NCI-H128 (cell line): ENCODE data around the gene FGF22.
"Not testable (repeated sequence)": the region's sequence is repeated elsewhere in the genome, so short reads cannot be mapped to it uniquely, and the experiment has no call there.

ENCODE experiments used
- DNase-seq: peaks from one replicate; lab custom pipeline; 2025; ENCODE audit not compliant: unreplicated experiment; lab: John Stamatoyannopoulos, UW

FGF22 gene

DNA sequence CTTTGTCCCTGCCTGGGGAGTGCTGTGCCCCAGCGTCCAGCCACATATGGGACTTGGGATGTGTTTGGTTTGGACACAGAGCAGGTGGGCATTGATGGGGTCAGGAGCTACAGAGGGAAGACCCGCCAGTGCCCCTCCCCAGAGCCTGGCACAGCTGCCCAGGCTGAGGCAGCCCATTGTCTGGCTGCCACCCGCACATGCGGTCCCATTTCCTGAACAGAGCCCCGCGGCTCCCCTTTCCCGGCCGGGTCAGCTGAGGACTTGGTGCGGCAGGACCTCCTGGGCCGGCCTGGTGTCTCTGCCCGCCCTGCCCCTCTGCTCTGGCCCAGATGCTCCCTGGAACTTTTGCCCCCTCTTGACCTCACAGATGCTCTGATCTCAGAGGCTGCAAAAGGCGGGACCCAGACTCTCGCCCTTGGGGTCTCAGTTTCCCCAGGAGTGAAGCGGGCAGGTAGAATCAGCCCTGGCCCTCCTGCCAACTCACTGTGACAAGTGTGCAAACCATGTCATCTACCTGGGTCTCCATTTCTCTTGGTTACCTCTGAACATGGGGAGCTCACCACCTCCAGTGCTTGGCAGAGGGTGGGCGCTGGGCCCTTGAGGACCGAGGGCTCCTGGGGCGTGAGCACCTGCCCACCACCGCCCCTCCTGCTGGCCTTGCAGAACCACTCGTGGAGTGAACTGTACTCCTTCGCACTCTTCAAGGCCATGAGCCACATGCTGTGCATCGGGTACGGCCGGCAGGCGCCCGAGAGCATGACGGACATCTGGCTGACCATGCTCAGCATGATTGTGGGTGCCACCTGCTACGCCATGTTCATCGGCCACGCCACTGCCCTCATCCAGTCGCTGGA is 32.2 kb upstream of the FGF22 start:
- DNase-seq, result no peak

DNA sequence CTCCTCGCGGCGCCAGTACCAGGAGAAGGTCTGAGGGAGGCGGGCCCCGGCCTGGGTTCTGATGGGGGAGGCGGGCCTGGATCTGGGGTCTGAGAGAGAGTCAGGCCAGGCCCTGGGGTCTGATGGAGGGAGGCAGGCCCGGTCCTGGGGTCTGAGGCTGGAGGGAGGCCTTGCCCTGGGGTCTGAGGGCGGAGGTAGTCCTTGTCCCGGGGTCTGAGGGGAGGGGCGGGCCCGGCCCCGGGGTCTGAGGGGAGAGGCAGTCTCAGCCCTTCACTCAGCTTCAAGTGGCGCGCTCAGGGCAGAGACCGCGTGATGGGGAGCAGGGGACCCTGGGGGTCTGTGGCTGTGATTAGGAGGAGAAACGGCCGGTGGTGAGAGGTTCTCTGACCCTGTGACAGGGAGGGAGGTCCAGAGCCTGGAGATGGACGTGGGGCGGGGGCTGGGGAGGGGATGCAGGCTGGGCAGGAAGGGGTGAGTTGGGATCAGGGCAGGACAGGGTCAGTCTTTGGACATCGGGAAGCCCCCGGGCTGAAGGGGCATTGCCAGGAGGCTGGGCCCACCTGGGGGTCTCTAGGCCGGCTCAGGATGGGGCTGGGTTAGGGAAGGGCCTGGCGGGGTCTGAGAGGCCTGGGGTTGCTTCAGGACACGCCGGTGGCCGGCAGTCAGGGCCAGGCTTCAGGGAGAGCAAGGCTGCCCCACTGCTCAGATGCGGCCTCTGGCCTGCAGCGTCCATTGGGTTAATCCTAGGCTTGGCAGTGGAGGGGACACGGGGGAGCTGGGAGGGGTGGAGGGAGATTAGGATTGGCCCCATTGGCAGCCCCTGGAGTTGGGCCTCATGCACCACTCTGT is 31.3 kb upstream of the FGF22 start:
- DNase-seq, result no peak

DNA sequence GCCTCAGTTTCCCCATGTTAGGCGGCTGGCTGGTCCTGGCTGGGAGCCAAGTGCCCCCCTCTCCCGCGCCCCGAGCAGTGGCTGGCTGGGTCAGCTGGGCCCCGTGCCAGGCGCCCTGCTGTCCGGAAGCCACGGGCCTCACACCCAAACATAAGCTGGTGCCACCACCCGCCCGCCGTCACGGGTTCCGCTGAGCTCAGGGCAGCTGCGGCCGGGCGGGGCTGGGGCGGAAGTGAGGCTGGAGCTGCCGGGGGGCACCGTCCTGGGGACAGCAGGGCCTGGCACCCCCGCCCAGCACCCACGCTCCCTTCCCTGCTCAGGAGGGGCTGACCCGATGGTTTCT is 30.7 kb upstream of the FGF22 start:
- no peak for DNase-seq

DNA sequence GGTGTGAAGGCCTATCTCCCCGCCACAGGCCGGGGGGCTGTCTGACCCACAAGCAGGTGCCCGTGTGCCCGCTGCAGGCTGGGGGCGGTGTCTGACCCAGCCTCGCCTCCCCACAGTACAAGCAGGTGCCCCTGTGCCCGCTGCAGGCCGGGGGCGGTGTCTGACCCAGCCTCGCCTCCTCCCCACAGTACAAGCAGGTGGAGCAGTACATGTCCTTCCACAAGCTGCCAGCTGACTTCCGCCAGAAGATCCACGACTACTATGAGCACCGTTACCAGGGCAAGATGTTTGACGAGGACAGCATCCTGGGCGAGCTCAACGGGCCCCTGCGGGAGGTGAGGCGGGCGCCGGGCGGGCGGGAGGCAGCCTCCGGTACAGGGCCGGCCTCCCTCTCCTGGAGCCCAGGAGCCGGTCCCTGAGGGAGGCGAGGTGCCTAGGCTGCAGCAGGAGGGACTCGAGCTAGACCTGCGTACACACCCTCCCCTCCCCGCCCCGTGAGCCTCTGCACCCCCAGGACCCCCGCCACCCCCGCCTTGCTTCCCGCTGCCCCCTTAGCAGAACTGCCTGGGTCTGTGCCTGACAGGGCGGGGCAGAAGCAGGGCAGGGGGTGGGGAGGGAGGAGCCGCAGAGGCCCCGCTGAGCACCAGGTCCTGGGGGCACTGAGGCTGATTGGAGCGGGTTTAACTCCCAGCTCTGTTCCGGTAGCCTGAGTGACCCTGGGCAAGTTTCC is 29.4 kb upstream of the FGF22 start:
- no peak for DNase-seq

DNA sequence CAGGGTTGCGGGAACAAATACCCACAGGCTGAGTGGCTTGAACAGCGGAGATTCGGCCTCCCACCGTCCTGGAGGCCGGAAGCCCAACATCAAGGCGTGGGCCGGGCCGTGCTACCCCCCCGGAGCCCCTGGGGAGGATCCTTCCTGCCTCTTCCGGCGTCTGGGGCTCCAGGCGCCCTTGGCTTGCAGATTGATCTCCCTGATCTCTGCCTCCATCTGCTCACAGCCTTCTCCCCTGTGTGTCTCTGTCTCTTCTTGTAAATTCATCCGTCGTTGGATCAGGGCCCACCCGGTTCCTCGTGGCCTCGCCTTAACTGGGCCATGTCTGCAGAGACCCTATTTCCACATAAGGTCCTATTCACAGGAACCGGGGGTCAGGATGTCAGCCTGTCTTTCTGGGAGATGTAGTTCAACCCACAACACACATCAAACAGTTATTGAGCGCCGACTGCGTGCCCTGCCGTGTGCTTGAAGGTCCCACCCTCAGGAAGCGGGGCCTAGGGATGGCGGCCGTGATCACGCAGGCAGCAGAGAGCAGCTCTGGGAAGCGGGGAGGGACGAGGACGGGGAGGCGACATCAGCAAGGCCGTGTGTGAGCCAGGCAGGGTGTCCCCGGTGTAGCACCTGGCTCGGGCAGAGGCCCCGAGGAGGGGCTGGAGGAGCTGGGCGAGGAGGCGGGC is 28.7 kb upstream of the FGF22 start:
- DNase-seq, result no peak

DNA sequence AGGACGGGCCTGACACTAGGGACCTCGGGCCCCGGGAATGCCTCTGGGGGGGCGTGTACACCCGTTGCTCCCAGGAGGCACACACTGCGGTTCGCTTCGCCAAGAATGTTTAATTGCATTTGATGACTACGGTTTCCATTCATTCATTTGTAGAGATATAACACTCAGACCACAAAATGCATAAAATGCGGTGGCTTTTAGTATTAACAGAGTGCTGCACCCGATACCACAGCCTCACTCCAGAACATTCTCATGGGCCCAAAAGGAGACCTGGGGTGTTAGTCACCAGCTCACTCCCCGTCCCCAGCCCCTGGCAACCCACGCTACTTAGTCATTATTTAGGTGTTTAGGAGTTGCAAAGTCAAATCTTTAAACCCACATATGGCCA is 28.2 kb upstream of the FGF22 start:
- no peak for DNase-seq

DNA sequence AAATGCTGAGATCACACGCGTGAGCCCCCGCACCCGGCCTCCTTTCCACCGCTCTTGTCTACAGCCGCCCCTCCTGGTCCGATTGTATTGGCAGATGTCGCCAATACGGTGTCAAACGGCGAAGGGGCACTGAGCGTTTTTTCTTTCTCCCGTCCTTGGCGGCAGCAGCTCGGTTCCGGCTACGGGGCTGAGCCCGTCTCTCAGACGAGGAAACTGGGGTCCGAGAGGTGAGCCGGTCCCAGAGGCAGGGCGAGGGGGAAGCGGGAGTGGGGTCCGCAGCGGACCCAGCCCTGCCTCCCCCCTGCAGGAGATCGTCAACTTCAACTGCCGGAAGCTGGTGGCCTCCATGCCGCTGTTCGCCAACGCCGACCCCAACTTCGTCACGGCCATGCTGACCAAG is 26.7 kb upstream of the FGF22 start:
- DNase-seq, result no peak

DNA sequence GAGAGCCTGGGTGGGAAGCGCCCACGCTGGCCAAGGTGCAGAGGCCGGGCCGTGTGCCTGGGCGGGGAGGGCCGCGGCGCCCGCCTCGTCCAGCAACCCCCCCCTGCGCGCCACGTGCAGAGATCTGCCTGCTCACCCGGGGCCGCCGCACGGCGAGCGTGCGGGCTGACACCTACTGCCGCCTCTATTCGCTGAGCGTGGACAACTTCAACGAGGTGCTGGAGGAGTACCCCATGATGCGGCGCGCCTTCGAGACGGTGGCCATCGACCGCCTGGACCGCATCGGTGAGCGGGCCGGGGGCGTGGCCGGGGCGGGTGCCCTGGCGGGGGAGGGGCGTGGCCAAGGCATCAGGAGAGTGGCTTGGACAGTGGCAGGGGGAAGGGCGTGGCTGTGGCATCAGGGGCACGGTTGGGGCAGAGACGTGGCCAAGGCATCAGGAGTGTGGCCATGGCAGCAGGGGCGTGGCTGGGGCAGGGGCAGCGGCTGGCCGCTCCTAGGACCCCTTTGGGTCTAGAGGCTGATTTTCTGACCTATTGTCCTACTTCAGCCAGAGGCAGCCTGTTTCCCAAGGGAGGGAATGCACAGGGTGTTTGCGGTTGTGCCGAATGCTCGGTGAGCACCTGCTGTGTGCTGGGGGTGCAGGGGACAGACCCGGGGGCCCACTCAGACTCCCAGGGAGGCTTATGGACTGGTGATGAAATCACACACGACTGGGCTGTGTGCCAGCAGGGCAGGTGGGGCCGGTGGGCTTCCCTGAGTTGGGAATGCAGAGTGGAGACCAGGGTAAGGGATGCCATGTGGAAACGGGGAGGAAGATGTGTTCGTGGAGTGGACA is 25.7 kb upstream of the FGF22 start:
- DNase-seq, result no peak

DNA sequence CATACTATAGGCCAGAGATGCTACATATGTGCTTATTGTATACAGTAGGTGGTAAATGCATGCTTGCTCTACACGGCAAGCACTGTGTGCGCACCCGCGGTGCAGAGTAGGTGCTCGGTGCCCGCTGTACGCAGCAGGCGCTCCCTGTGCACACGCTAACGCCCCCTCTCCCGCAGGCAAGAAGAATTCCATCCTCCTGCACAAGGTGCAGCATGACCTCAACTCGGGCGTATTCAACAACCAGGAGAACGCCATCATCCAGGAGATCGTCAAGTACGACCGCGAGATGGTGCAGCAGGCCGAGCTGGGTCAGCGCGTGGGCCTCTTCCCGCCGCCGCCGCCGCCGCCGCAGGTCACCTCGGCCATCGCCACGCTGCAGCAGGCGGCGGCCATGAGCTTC is 24.1 kb upstream of the FGF22 start:
- DNase-seq, result no peak

DNA sequence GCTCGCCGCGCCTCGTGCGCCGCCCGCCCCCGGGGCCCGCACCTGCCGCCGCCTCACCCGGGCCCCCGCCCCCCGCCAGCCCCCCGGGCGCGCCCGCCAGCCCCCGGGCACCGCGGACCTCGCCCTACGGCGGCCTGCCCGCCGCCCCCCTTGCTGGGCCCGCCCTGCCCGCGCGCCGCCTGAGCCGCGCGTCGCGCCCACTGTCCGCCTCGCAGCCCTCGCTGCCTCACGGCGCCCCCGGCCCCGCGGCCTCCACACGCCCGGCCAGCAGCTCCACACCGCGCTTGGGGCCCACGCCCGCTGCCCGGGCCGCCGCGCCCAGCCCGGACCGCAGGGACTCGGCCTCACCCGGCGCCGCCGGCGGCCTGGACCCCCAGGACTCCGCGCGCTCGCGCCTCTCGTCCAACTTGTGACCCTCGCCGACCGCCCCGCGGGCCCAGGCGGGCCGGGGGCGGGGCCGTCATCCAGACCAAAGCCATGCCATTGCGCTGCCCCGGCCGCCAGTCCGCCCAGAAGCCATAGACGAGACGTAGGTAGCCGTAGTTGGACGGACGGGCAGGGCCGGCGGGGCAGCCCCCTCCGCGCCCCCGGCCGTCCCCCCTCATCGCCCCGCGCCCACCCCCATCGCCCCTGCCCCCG is 23.5 kb upstream of the FGF22 start:
- no peak for DNase-seq

DNA sequence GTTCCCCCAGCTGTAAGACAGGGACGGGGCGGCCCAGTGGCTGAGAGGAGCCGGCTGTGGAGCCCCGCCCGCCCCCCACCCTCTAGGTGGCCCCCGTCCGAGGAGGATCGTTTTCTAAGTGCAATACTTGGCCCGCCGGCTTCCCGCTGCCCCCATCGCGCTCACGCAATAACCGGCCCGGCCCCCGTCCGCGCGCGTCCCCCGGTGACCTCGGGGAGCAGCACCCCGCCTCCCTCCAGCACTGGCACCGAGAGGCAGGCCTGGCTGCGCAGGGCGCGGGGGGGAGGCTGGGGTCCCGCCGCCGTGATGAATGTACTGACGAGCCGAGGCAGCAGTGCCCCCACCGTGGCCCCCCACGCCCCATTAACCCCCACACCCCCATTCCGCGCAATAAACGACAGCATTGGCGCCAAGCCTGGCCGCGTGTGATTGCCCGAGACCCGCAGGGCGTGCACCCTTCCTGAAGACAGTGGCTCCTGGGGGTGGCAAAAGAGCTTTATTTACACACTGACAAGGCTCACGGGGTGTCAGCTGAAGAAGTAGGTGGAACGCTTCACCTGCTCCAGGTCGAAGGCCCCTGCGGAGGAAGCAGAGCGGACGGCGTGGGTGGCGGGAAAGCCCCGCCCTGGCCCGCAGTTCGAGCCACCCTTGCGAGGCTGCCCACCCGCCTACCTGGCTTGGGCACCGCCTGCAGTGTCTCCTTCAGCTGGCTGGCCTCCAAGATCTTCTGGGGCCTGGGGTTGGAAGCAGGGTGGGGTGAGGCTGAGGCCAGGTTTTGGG is 22.7 kb upstream of the FGF22 start:
- no peak for DNase-seq

DNA sequence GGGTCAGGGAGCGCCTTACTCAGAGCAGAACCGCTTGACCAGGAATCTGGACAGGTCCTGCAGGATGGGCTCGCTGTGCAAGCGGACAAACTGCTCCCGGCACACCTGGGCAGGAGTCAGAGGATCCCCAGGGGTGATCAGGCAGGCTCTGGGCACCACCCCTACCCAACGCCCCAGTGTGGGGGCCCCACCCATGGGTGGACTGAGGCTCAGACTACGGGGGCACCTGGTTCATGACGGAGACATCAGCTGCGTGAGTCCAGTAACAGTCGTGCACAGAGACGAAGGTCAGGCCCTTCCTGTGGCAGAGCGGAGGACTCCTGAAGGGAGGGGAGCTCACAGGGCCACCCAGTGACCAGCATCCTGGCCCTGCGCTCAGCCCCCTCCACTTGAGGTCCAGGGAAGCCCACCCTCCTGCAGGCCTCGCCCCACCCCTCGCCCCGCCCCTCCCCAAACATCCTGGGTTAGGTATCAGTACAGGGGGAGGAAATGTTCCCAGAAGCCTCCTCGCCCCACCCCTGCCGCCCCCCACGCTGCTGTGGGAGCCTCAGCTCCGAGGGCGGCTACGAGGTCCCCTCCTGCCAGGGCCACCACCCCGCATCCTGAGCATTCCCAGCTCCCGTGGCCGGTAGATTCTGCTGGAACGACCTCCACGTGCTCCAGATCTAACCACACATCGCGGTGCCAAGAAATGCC is 22.0 kb upstream of the FGF22 start:
- no peak for DNase-seq

DNA sequence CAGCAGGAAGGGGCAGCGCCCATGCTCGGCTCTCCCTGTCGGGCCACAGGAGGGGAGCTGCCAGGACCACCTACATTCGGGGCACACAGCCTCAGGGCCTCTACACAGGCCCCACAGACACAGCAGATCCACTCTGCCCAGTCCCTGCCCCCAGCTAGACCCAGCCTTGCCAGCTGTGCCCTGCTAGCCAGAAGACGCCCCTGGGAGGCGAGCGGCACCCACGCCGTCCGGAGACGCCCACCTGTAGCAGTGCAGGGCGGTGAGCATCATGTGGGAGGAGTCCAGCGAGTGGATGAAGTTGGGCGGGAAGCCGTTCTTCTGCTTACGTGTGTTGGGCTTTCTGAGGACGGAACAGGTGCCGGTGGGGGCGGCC is 21.4 kb upstream of the FGF22 start:
- DNase-seq, result no peak

DNA sequence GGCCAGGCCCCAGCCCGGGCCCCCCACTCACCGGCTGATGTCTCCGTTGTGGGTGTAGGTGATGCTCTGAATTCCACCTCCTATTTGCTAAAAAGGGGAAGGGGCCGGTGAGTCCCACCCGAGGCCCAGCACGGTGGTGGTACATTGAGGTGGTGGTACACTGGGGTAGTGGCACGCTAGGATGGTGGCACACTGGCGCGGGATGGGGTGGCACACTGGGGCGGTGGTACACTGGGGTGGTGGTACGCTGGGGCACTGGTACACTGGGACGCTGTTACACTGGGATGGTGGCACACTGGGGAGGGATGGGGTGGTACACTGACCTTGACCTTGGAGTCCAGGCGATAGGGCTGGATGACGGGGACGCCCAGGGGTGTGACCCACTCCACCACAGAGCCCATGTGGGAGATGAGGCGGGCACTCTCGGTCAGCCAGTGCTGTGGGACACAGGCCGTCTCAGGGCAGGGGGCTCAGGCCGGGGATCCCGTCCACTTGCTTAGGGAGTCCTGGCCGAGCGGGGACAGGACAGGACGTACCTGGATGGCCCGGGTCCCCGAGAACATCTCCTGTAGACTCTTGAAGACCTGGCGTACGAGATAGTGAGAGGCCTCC is 20.9 kb upstream of the FGF22 start:
- DNase-seq, result no peak

DNA sequence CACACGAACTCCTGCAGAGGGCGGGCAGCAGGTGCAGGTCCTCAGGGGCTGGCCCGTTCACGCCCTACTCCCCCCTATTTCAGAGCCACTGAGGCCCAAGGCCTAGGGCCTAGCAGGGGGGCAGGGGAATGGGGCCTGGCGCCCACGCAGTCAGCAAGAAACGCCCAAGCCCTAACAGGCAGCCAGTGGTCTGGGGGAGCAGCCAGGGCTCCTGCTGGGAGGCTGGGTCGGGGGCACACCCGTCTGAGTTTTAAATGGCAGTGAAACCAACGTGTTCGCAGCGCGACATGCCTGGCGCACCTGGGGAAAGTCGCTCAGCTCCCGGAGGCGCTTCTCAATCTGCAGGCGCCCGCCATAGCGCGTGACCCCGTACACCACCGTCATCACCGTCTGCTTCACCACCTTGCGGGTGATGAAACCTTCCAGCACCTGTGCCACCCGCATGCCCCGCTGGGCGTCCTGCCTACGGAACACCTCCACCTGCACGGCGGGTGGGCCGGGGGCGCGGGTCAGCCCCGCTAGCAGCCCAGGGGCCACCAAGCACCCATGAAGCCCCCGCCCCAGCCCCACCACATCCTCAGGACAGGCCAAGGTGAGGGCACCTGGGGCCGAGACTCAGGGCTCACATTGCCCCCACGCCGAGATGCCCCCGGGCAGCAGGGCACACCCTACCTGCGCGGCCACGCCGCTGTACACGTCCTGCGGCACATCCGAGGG is 20.2 kb upstream of the FGF22 start:
- DNase-seq, result no peak

DNA sequence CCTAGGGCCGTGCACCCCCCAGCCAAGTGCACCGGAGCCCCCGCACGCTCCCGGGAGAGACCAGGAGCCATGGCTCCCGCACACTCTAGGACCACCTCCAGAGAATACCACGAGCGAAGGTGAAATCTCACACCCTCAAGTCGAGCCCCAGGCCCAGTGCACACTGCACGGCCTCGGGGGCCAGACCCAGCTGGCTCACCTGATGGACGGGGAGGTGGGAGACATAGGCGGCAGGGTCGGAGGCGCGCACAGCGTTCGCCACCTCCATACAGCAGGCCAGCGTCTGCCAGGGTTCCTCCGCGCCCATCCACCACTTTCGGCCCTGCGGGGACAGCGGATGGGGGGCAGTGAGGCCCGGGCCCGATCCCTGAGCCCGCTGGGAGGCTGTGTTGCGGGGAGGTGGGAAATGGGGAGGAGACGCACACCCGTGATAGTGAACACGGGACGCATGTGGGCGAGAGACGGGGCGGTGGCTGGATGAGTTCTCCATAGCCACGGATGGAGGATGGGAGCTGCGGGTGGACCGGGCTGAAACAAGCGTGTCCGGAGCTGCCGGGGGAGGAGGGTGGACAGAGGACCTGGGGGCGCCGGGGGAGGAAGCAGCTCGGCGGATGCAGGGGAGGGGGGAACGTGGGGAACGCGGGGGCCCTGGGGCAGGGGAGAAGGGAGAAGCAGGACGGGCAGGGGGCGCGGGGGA is 19.4 kb upstream of the FGF22 start:
- DNase-seq, result no peak

DNA sequence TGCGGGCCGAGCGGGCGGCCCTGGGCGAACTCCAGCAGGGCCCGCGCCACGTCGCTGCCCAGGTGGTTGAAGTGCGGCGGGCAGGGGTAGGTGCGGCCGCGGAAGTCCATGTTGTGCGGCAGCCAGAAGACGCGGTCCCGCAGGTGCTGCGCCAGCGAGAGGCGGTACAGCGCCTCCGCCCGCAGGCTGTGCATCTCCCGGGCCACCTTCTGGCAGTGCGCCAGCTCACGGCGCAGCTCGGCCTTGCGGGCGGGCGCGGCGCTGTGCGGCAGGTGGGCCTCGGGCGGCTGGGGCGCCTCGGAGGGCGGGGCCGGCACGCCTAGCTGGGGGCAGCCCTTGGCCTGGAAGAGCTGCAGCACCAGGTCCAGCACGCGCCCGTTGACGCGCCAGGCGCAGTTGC is 18.5 kb upstream of the FGF22 start:
- not testable (repeated sequence) for DNase-seq
